Effector memory CD4-positive, alpha-beta T cell (primary cell): ENCODE data around the gene ECE2.

Experiments
- DNase-seq, 3 donors: peaks; one replicate each; pipeline ENCODE4 v3.0.0-alpha.2; 2020
- H3K27ac ChIP-seq: 2 replicates; pipeline ENCODE4 v1.7.0; 2013; ENCODE audit warnings: mild to moderate bottlenecking, low read length, moderate library complexity; ENCODE audit not compliant: insufficient read depth, poor library complexity, severe bottlenecking
- H3K27me3 ChIP-seq: replicated peaks from 2 replicates; pipeline ENCODE4 v1.7.0; 2013; ENCODE audit warnings: mild to moderate bottlenecking, low read length; ENCODE audit not compliant: insufficient read depth, control insufficient read depth, poor library complexity, severe bottlenecking
- H3K36me3 ChIP-seq: 2 replicates; pipeline ENCODE4 v1.7.0; 2013; ENCODE audit warnings: mild to moderate bottlenecking, low read length, moderate library complexity; ENCODE audit not compliant: control insufficient read depth, insufficient read depth
- H3K4me1 ChIP-seq: 2 replicates; pipeline ENCODE4 v1.7.0; 2013; ENCODE audit warnings: low read length, mild to moderate bottlenecking; ENCODE audit not compliant: control insufficient read depth, insufficient read depth, poor library complexity, severe bottlenecking
- H3K4me3 ChIP-seq: 2 replicates; pipeline ENCODE4 v1.7.0; 2013; ENCODE audit warnings: low read length, low read depth, mild to moderate bottlenecking; ENCODE audit not compliant: insufficient read depth, poor library complexity, severe bottlenecking
- H3K9me3 ChIP-seq: 2 replicates; pipeline ENCODE4 v1.7.0; 2013; ENCODE audit warnings: mild to moderate bottlenecking, low read length, moderate library complexity; ENCODE audit not compliant: control insufficient read depth
- total RNA-seq, 3 donors: gene quantifications; one replicate each; lab custom pipeline; 2026; lab: John Stamatoyannopoulos, UW

Gene ECE2
- 0 reads per million in 3 donors for total RNA-seq

GRCh38 chr3:184275961-184276910, at the start of gene ECE2:
ECE2 (plus strand) TSS chr3:184276022; CDS start chr3:184276154, 132 bp downstream.
- no peak for DNase-seq
- Histone ChIP-seq H3K4me1 (no peaks in the 10 kb centered on the region), H3K27me3 (peaks cover 19% of the 10 kb centered on the region), H3K27ac (no peak within 1 kb of the TSS), H3K36me3 (no peaks in the 10 kb centered on the region), H3K9me3 (no peaks in the 10 kb centered on the region), H3K4me3 (no peak within 1 kb of the TSS)

GRCh38 chr3:184227481-184227935, 48.3 kb upstream of the ECE2 start:
- H3K27me3 ChIP-seq, result peaks cover 41% of the 10 kb centered on the region
- no peak overlapping the region for H3K27ac ChIP-seq
- H3K4me3 ChIP-seq, result no peak overlapping the region
- peaks cover 21% of the 10 kb centered on the region for H3K4me1 ChIP-seq
- peak in 2 of 3 donors; percentile 22 to 25 for DNase-seq
- no peaks in the 10 kb centered on the region for H3K9me3 ChIP-seq
- no peaks in the 10 kb centered on the region for H3K36me3 ChIP-seq

GRCh38 chr3:184228376-184229137, 47.3 kb upstream of the ECE2 start:
- Histone ChIP-seq H3K27ac (no peak overlapping the region), H3K36me3 (no peaks in the 10 kb centered on the region), H3K9me3 (no peaks in the 10 kb centered on the region), H3K4me1 (peaks cover 21% of the 10 kb centered on the region), H3K27me3 (peaks cover 44% of the 10 kb centered on the region), H3K4me3 (no peak overlapping the region)
- no peak for DNase-seq

GRCh38 chr3:184229394-184230080, 46.3 kb upstream of the ECE2 start, which contains the start of gene VWA5B2:
VWA5B2 (plus strand) TSS chr3:184229585; CDS start chr3:184230529, 944 bp downstream.
- Histone ChIP-seq H3K27ac (no peak within 1 kb of the TSS), H3K4me1 (peaks cover 21% of the 10 kb centered on the region), H3K27me3 (peaks cover 47% of the 10 kb centered on the region), H3K36me3 (no peaks in the 10 kb centered on the region), H3K9me3 (no peaks in the 10 kb centered on the region), H3K4me3 (peak within 1 kb of the TSS; percentile 70)
- peak; percentile 57 to 65 (median 61) for DNase-seq

- H3K27me3 ChIP-seq, result peaks cover 47% of the 10 kb centered on the region
- no peak for DNase-seq
Measured at GRCh38 chr3:184230081-184230602, 45.7 kb upstream of the ECE2 start.

GRCh38 chr3:184230603-184231528, 45.0 kb upstream of the ECE2 start:
- H3K9me3 ChIP-seq, result no peaks in the 10 kb centered on the region
- DNase-seq, result no peak
- peaks cover 21% of the 10 kb centered on the region for H3K4me1 ChIP-seq
- peak overlapping the region; percentile 70 for H3K4me3 ChIP-seq
- H3K27ac ChIP-seq, result no peak overlapping the region
- H3K27me3 ChIP-seq, result peaks cover 47% of the 10 kb centered on the region
- H3K36me3 ChIP-seq, result no peaks in the 10 kb centered on the region

More at GRCh38 chr3:184230081-184230602, 45.7 kb upstream of the ECE2 start:
- peak overlapping the region; percentile 70 for H3K4me3 ChIP-seq
- H3K36me3 ChIP-seq, result no peaks in the 10 kb centered on the region
- peaks cover 21% of the 10 kb centered on the region for H3K4me1 ChIP-seq
- no peak overlapping the region for H3K27ac ChIP-seq
- H3K9me3 ChIP-seq, result no peaks in the 10 kb centered on the region

- H3K27me3 ChIP-seq, result peaks cover 47% of the 10 kb centered on the region
- H3K4me1 ChIP-seq, result peaks cover 21% of the 10 kb centered on the region
- H3K9me3 ChIP-seq, result no peaks in the 10 kb centered on the region
- no peaks in the 10 kb centered on the region for H3K36me3 ChIP-seq
- H3K27ac ChIP-seq, result no peak overlapping the region
- H3K4me3 ChIP-seq, result no peak overlapping the region
- no peak for DNase-seq
Measured at GRCh38 chr3:184231671-184232070, 44.2 kb upstream of the ECE2 start.

- Histone ChIP-seq H3K4me3 (no peak overlapping the region), H3K27me3 (peaks cover 44% of the 10 kb centered on the region), H3K27ac (no peak overlapping the region), H3K9me3 (no peaks in the 10 kb centered on the region), H3K36me3 (no peaks in the 10 kb centered on the region), H3K4me1 (peaks cover 21% of the 10 kb centered on the region)
- DNase-seq, result no peak
Measured at GRCh38 chr3:184233127-184233843, 42.5 kb upstream of the ECE2 start.
